ENCODE measurements around the gene CAND1.

The CAND1 gene

GRCh38 chr12:67348683-67349082 lies 79.5 kb downstream of the CAND1 start:
- DNase-seq, result no peak

- DNase-seq, result no peak
Observed at GRCh38 chr12:67352682-67353081, 83.5 kb downstream of the CAND1 start.

- no peak for DNase-seq
Observed at GRCh38 chr12:67354322-67354721, 85.2 kb downstream of the CAND1 start.

- no peak for DNase-seq
Observed at GRCh38 chr12:67354966-67355365, 85.8 kb downstream of the CAND1 start.

GRCh38 chr12:67355428-67356379 lies 86.5 kb downstream of the CAND1 start:
- peak; percentile 12 for DNase-seq

GRCh38 chr12:67356380-67356774 lies 87.2 kb downstream of the CAND1 start:
- no peak for DNase-seq

- no peak for DNase-seq
Observed at GRCh38 chr12:67357376-67358125, 88.4 kb downstream of the CAND1 start.

GRCh38 chr12:67358781-67359338 lies 89.7 kb downstream of the CAND1 start:
- no peak for DNase-seq

- DNase-seq, result no peak
Observed at GRCh38 chr12:67362526-67362925, 93.4 kb downstream of the CAND1 start.

- DNase-seq, result no peak
Observed at GRCh38 chr12:67364228-67364627, 95.1 kb downstream of the CAND1 start.

- DNase-seq, result no peak
Observed at GRCh38 chr12:67365131-67365530, 96.0 kb downstream of the CAND1 start.

GRCh38 chr12:67367843-67368242 lies 98.7 kb downstream of the CAND1 start:
- no peak for DNase-seq

Data from effector CD4-positive, alpha-beta T cell (primary cell).